GM12875 (cell line): ENCODE measurements around the gene SEPTIN11.
A peak's percentile ranks its signal among the peaks of the same experiment; 100 is the strongest.

Experiments used
- H3K4me3 ChIP-seq: one replicate; pipeline ENCODE4 v1.5.1; 2011; ENCODE audit warnings: low read depth, low read length, control low read depth
- TF ChIP-seq, protein P1 (sequence below): IDR thresholded peaks from 2 replicates; pipeline ENCODE4 v1.5.1; 2011; ENCODE audit warnings: low read depth, mild to moderate bottlenecking, control low read depth, inconsistent platforms, low read length, moderate library complexity, borderline replicate concordance; ENCODE audit not compliant: insufficient read depth

Gene SEPTIN11

DNA sequence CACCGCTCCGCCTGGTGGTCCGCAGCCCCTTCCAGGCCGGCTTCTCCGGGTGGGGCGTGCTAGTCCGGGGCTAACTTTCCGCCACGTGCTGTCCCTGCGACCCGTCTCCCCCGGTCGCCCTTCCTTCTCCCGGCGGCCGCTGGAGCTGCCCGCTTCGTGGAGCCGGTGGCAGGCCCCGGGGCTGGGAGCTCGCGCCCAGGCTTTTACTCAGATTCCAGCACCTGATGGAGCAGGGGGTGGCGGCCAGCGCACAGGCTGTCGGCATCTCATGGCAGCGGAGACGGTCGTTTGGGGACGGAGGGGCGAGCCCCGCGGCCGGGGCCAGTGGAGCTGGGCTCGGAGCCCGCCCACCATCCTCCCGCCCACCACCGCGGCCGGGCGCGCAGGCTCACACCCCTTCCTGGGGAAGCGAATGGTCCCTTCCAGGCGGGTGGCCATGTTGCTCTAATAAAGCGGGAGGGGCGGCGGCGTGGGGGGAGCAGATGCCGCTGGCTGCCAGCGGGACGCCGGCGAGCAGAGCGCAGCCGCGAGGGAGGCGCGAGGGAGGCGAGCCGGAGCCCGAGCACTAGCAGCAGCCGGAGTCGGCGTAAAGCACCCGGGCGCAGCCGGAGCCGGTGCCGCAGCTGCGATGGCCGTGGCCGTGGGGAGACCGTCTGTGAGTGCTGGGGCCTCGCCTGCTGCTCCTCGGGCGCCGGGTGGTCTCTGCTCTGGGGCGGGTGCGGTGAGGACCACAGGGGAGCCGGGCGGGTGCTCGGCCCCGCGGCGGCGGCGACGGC, at the start of gene SEPTIN11:
TSS of gene SEPTIN11 (plus strand) at position 477 of the 776 bp plus-strand sequence. CDS start at position 629, 152 bp downstream.
- peak within 1 kb of the TSS; percentile 97 for H3K4me3 ChIP-seq
- TF ChIP-seq, protein P1, sequence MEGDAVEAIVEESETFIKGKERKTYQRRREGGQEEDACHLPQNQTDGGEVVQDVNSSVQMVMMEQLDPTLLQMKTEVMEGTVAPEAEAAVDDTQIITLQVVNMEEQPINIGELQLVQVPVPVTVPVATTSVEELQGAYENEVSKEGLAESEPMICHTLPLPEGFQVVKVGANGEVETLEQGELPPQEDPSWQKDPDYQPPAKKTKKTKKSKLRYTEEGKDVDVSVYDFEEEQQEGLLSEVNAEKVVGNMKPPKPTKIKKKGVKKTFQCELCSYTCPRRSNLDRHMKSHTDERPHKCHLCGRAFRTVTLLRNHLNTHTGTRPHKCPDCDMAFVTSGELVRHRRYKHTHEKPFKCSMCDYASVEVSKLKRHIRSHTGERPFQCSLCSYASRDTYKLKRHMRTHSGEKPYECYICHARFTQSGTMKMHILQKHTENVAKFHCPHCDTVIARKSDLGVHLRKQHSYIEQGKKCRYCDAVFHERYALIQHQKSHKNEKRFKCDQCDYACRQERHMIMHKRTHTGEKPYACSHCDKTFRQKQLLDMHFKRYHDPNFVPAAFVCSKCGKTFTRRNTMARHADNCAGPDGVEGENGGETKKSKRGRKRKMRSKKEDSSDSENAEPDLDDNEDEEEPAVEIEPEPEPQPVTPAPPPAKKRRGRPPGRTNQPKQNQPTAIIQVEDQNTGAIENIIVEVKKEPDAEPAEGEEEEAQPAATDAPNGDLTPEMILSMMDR, result no peak

- TF ChIP-seq, protein P1, result no peak
- H3K4me3 ChIP-seq, result no peak overlapping the region
Observed at GRCh38 chr4:76902233-76902890, 47.2 kb upstream of the SEPTIN11 start.

GRCh38 chr4:76904646-76905190, 44.8 kb upstream of the SEPTIN11 start:
- H3K4me3 ChIP-seq, result no peak overlapping the region
- TF ChIP-seq, protein P1, result no peak

DNA sequence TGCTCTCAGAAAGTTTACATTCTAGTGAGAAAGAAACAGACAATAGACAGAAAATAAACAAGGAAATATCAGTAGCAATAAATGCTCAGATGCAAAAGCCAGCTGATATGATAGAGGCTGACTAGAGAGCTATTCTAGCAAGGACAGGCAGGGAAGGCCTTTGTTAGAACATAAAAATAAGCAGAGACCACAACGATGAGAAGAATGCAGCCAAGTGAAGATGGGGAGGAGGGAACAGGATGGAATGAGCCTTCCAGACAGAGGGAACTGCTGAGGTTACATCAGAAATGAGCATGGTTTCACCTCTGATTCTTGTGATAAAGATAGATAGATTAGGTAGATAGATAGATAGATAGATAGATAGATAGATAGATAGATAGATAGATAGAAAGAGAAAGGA, 44.0 kb upstream of the SEPTIN11 start:
- TF ChIP-seq, protein P1, result no peak
- H3K4me3 ChIP-seq, result no peak overlapping the region

- TF ChIP-seq, protein P1, result no peak
- H3K4me3 ChIP-seq, result no peak overlapping the region
Observed at GRCh38 chr4:76909711-76910110, 39.8 kb upstream of the SEPTIN11 start.

DNA sequence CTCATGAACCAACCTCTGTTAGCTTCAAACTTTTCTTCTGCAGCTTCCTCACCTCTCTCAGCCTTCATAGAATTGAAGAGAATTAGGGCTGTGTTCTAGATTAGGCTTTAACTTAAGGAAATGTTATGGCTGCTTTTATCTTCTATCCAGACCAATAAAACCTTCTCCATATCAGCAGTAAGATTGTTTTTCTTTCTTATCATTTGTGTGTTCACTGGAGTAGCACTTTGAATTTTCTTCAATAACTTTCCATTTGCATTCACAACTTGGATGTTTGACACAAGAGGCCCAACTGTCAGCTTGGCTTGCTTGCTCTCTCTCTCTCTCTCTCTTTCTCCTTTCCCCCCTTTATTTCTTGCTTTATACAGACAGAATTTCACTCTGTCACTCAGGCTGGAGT, 28.8 kb upstream of the SEPTIN11 start:
- TF ChIP-seq, protein P1, result no peak

More for the DNA sequence above, 28.8 kb upstream of the SEPTIN11 start:
- H3K4me3 ChIP-seq, result no peak overlapping the region
